GM19035 (cell line): ENCODE data around the gene ZRANB2.

Experiments
- ATAC-seq: cut with Tn5 transposase; IDR thresholded peaks from one replicate; pipeline ENCODE4 v1.9.1; 2021; ENCODE audit not compliant: unreplicated experiment

The ZRANB2 gene

GRCh38 chr1:71030026-71030425 lies 50.8 kb downstream of the ZRANB2 start:
- ATAC-seq, result no peak

GRCh38 chr1:71028981-71029380 lies 51.9 kb downstream of the ZRANB2 start:
- ATAC-seq, result no peak

GRCh38 chr1:71027991-71028390 lies 52.8 kb downstream of the ZRANB2 start:
- no peak for ATAC-seq

GRCh38 chr1:71026093-71026492 lies 54.7 kb downstream of the ZRANB2 start:
- no peak for ATAC-seq

- ATAC-seq, result no peak
These were observed 57.3 kb downstream of the ZRANB2 start for GRCh38 chr1:71023515-71023914.

- ATAC-seq, result no peak
These were observed 61.4 kb downstream of the ZRANB2 start for GRCh38 chr1:71019233-71019969.

GRCh38 chr1:71018791-71019190 lies 62.0 kb downstream of the ZRANB2 start:
- ATAC-seq, result no peak

GRCh38 chr1:71015745-71016144 lies 65.1 kb downstream of the ZRANB2 start:
- ATAC-seq, result no peak

- no peak for ATAC-seq
These were observed 66.7 kb downstream of the ZRANB2 start for GRCh38 chr1:71014178-71014579.
